HepG2 (cell line): ENCODE data around the gene WBP1. TPM values are rescaled to one million over a fixed set of nuclear protein-coding genes. Genes with fewer than 3 reads are reported as not detected.

Experiments
- CCAR2 ChIP-seq: fragments of 200-400 bp; formaldehyde crosslinking; optimal IDR thresholded peaks from 2 replicates; pipeline ENCODE3; 2018; ENCODE audit warnings: low read depth, mild to moderate bottlenecking, low read length, moderate library complexity
- DR1 ChIP-seq: sonication (generic); formaldehyde crosslinking; IDR thresholded peaks from 2 replicates; pipeline ENCODE4 v1.8.0; 2021; ENCODE audit warnings: mild to moderate bottlenecking, missing genetic modification reagents, inconsistent platforms
- EEA1 ChIP-seq: sonication (generic); formaldehyde crosslinking; IDR thresholded peaks from 2 replicates; pipeline ENCODE4 v1.5.1; 2020; ENCODE audit warnings: mild to moderate bottlenecking, missing genetic modification reagents, borderline replicate concordance
- PPARG ChIP-seq: conservative IDR thresholded peaks from 2 replicates; pipeline ENCODE4 v1.6.1; 2016; ENCODE audit warnings: missing biosample characterization, missing genetic modification reagents
- SOX6 ChIP-seq, 2 experiments: fragments of 450-650 bp in 1 of 2; sonication (generic) in 1 of 2; formaldehyde crosslinking in 1 of 2; IDR thresholded peaks; 2 replicates each; pipeline versions ENCODE4 v1.4.0 to v1.6.1; 2017 to 2020; ENCODE audit warnings: antibody characterized with exemption in 1 of 2, mild to moderate bottlenecking in 1 of 2, missing genetic modification reagents in 1 of 2
- THAP11 ChIP-seq: IDR thresholded peaks from 2 replicates; pipeline ENCODE4 v1.6.1; 2016; ENCODE audit warnings: missing biosample characterization, missing genetic modification reagents
- ZBTB7A ChIP-seq: sonication (generic); formaldehyde crosslinking; IDR thresholded peaks from 2 replicates; pipeline ENCODE4 v1.8.0; 2022; ENCODE audit warnings: mild to moderate bottlenecking, missing genetic modification reagents
- ZKSCAN8 ChIP-seq: IDR thresholded peaks from 2 replicates; pipeline ENCODE4 v1.6.1; 2016; ENCODE audit warnings: borderline replicate concordance, missing genetic modification reagents, missing compliant biosample characterization
- ZNF10 ChIP-seq: sonication (generic); formaldehyde crosslinking; IDR thresholded peaks from 2 replicates; pipeline ENCODE4 v1.4.0; 2020; ENCODE audit warnings: mild to moderate bottlenecking, low read depth, missing genetic modification reagents, borderline replicate concordance
- ZNF101 ChIP-seq: sonication (generic); formaldehyde crosslinking; IDR thresholded peaks from 2 replicates; pipeline ENCODE4 v1.4.0; 2020; ENCODE audit warnings: mild to moderate bottlenecking, low read depth, missing genetic modification reagents, borderline replicate concordance
- ZNF207 ChIP-seq: fragments of 450-650 bp; IDR thresholded peaks from 2 replicates; pipeline ENCODE4 v1.6.1; 2016; ENCODE audit warnings: antibody characterized with exemption, borderline replicate concordance
- ZNF232 ChIP-seq: sonication (generic); formaldehyde crosslinking; IDR thresholded peaks from 2 replicates; pipeline ENCODE4 v1.4.0; 2020; ENCODE audit warnings: missing genetic modification reagents, borderline replicate concordance
- ZNF292 ChIP-seq: sonication (generic); formaldehyde crosslinking; IDR thresholded peaks from 2 replicates; pipeline ENCODE4 v1.8.1; 2022; ENCODE audit warnings: mild to moderate bottlenecking, low read depth, missing genetic modification reagents, borderline replicate concordance
- ZNF484 ChIP-seq: sonication (generic); formaldehyde crosslinking; IDR thresholded peaks from 2 replicates; pipeline ENCODE4 v1.5.1; 2020; ENCODE audit warnings: mild to moderate bottlenecking, low read depth, missing genetic modification reagents, borderline replicate concordance
- ZNF644 ChIP-seq: IDR thresholded peaks from 2 replicates; pipeline ENCODE4 v1.6.1; 2016; ENCODE audit warnings: low read depth
- ZNF75D ChIP-seq: sonication (generic); formaldehyde crosslinking; IDR thresholded peaks from 2 replicates; pipeline ENCODE4 v1.8.1; 2023; ENCODE audit warnings: missing genetic modification reagents, mild to moderate bottlenecking, borderline replicate concordance
- ZNF790 ChIP-seq: sonication (generic); formaldehyde crosslinking; IDR thresholded peaks from 2 replicates; pipeline ENCODE4 v1.8.0; 2022; ENCODE audit warnings: missing genetic modification reagents, mild to moderate bottlenecking, borderline replicate concordance
- ZNF816 ChIP-seq: sonication (generic); formaldehyde crosslinking; IDR thresholded peaks from 2 replicates; pipeline ENCODE4 v1.8.0; 2022; ENCODE audit warnings: missing genetic modification reagents, mild to moderate bottlenecking, borderline replicate concordance
- polyA plus RNA-seq, 8 experiments: library from polyadenylated mRNA; depleted of rRNA in 3 of 8; stranded (reverse) in 7 of 8; unstranded in 1 of 8; fragments of >200 nt; fragmentation: Illumina TruSeq in 4 of 8; extraction: Trizol in 4 of 8; gene quantifications; 2 replicates each; pipeline versions ENCODE4 v1.2.1 to v1.2.3, GENCODE V29; 2011 to 2016; ENCODE audit warnings: low read depth in 4 of 8, missing spikeins in 1 of 8, mixed read lengths in 1 of 8; ENCODE audit not compliant: insufficient read depth in 1 of 8
- total RNA-seq, 5 experiments: library from RNA; depleted of rRNA; stranded (reverse); fragments of >200 nt; fragmentation: Illumina TruSeq; extraction: Trizol; gene quantifications; 2 replicates each; pipeline ENCODE4 v1.2.3, GENCODE V29; 2016; ENCODE audit warnings: low read depth in 1 of 5
- TF ChIP-seq, protein P1 (sequence below): sonication (generic); formaldehyde crosslinking; IDR thresholded peaks from 2 replicates; pipeline ENCODE4 v1.8.0; 2022; ENCODE audit warnings: mild to moderate bottlenecking, missing genetic modification reagents, moderate library complexity
- TF ChIP-seq, protein P2 (sequence below): sonication (generic); formaldehyde crosslinking; conservative IDR thresholded peaks from 2 replicates; pipeline ENCODE4 v1.4.0; 2020; ENCODE audit warnings: missing genetic modification reagents
- TF ChIP-seq, protein P3 (sequence below): sonication (generic); formaldehyde crosslinking; IDR thresholded peaks from 2 replicates; pipeline ENCODE4 v1.4.0; 2020; ENCODE audit warnings: missing genetic modification reagents
- TF ChIP-seq, protein P4 (sequence below): sonication (generic); formaldehyde crosslinking; IDR thresholded peaks from 2 replicates; pipeline ENCODE4 v1.8.1; 2023; ENCODE audit warnings: mild to moderate bottlenecking, moderate library complexity, missing genetic modification reagents
- TF ChIP-seq, protein P5 (sequence below): sonication (generic); formaldehyde crosslinking; IDR thresholded peaks from 2 replicates; pipeline ENCODE4 v1.4.0; 2020; ENCODE audit warnings: mild to moderate bottlenecking, low read depth, missing genetic modification reagents

Gene WBP1
- total and polyA plus RNA-seq, 2 of the 13 experiments (the other 11 are each of a cell fraction or from before 2014, with no cell fraction given) = 38.8 to 85.7 TPM

DNA sequence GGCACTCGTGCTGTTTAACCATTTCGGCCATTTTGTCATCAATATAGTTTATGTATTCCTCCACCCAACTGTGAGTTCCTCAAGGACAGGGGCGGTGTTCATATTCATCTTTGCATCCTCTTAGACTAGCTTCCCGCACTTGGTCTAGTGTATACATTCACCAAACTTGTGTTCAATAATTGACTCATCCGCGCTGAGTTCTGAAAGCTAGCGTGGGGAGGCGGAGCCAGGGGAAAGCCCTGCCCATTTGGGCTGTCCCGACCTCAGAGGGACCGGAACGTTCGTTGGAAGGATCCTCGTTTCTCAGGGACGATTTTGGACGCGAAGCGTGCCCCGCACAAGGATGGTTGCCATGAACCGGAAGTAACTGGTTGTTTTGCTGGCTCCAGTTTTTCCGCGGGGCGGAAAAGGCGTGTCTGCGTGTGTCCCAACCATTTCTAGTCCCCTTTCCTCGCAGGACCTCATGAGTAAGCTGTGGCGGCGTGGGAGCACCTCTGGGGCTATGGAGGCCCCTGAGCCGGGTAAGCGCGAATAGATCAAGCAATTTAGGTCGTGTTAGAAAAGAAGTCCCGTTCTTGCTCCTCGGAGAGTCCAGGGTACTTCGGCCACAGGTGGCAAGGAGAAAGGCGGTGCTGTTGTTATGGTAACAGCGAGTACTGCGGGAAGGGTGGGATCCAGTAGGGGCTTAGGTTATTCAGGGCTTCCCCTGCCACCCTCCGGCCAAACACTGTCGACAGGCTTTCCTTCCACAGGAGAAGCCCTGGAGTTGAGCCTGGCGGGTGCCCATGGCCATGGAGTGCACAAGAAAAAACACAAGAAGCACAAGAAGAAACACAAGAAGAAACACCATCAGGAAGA, 3.4 kb upstream of the WBP1 start, which contains the start of gene INO80B (continued):
- TF ChIP-seq, protein P1, sequence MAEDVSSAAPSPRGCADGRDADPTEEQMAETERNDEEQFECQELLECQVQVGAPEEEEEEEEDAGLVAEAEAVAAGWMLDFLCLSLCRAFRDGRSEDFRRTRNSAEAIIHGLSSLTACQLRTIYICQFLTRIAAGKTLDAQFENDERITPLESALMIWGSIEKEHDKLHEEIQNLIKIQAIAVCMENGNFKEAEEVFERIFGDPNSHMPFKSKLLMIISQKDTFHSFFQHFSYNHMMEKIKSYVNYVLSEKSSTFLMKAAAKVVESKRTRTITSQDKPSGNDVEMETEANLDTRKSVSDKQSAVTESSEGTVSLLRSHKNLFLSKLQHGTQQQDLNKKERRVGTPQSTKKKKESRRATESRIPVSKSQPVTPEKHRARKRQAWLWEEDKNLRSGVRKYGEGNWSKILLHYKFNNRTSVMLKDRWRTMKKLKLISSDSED (CRISPR knock-in tag) = no peak
- TF ChIP-seq, protein P2, sequence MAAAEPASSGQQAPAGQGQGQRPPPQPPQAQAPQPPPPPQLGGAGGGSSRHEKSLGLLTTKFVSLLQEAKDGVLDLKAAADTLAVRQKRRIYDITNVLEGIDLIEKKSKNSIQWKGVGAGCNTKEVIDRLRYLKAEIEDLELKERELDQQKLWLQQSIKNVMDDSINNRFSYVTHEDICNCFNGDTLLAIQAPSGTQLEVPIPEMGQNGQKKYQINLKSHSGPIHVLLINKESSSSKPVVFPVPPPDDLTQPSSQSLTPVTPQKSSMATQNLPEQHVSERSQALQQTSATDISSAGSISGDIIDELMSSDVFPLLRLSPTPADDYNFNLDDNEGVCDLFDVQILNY (CRISPR knock-in tag) = no peak
- TF ChIP-seq DR1 (peak; percentile 62), ZNF232 (CRISPR knock-in tag) (peak; percentile 46; the same call in 1 of the 2 replicates), ZBTB7A (no peak; the same call in 1 of the 2 replicates), CCAR2 (peak; percentile 81), ZNF816 (CRISPR knock-in tag) (no peak), ZNF644 (CRISPR knock-in tag) (peak; percentile 69; the same call in 1 of the 2 replicates), PPARG (peak; percentile 80), ZNF75D (CRISPR knock-in tag) (no peak), ZNF484 (CRISPR knock-in tag) (no peak), THAP11 (peak; percentile 98), ZKSCAN8 (CRISPR knock-in tag) (peak; percentile 98), ZNF292 (CRISPR knock-in tag) (no peak), ZNF10 (CRISPR knock-in tag) (no peak), ZNF790 (CRISPR knock-in tag) (peak; percentile 82; the same call in 1 of the 2 replicates), ZNF207 (no peak), EEA1 (CRISPR knock-in tag) (no peak), SOX6 (IDR thresholded peaks at IDR 0.05) (no peak), SOX6 (CRISPR knock-in tag; IDR thresholded peaks at IDR 0.05) (peak; percentile 90), ZNF101 (no peak)
- TF ChIP-seq, protein P3, sequence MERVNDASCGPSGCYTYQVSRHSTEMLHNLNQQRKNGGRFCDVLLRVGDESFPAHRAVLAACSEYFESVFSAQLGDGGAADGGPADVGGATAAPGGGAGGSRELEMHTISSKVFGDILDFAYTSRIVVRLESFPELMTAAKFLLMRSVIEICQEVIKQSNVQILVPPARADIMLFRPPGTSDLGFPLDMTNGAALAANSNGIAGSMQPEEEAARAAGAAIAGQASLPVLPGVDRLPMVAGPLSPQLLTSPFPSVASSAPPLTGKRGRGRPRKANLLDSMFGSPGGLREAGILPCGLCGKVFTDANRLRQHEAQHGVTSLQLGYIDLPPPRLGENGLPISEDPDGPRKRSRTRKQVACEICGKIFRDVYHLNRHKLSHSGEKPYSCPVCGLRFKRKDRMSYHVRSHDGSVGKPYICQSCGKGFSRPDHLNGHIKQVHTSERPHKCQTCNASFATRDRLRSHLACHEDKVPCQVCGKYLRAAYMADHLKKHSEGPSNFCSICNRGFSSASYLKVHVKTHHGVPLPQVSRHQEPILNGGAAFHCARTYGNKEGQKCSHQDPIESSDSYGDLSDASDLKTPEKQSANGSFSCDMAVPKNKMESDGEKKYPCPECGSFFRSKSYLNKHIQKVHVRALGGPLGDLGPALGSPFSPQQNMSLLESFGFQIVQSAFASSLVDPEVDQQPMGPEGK = peak; percentile 86
- TF ChIP-seq, protein P4, sequence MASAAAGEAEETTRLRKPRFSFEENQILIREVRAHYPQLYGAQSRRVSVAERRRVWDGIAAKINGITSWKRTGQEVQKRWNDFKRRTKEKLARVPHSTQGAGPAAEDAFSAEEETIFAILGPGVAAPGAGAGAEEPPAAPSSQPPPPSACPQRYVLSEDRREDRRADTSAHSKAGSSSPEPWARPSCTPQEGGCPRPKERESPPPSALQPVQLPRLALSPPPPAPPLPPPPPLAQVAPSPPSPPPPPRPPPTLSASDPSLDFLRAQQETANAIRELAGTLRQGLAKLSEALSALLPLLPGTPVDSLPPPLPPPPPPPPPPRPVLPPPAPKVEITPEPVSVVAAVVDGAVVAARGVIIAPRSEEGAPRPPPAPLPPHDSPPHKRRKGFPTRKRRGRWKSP (CRISPR knock-in tag) = peak; percentile 98
- TF ChIP-seq, protein P5, sequence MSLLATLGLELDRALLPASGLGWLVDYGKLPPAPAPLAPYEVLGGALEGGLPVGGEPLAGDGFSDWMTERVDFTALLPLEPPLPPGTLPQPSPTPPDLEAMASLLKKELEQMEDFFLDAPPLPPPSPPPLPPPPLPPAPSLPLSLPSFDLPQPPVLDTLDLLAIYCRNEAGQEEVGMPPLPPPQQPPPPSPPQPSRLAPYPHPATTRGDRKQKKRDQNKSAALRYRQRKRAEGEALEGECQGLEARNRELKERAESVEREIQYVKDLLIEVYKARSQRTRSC (CRISPR knock-in tag) = 0 out of 2 replicates have a peak, but pooled peaks have one; percentile 25
